H1 (cell line): ENCODE measurements around the gene RNGTT. TPM values are rescaled to one million over a fixed set of nuclear protein-coding genes. Genes with fewer than 3 reads are reported as not detected.

ENCODE experiments used
- CTCF ChIA-PET: fragments of 300-600 bp; sonication (Branson Sonifier 250); formaldehyde crosslinking; loops from one replicate; lab custom pipeline; 2021; ENCODE audit not compliant: partially characterized antibody; lab: Charles Lee
- POLR2A ChIA-PET: fragments of 300-600 bp; sonication (Branson Sonifier 250); formaldehyde crosslinking; loops from one replicate; lab custom pipeline; 2021; ENCODE audit warnings: inconsistent platforms; ENCODE audit not compliant: partially characterized antibody; lab: Charles Lee
- DNase-seq, 2 experiments: peaks; one replicate each; pipeline versions ENCODE4 v3.0.0 to v3.0.0-alpha.2; 2010 to 2022; ENCODE audit warnings: low spot score in 2 of 2, low read depth in 1 of 2, mixed read lengths in 1 of 2
- FAIRE-seq: peaks from 2 replicates; lab custom pipeline; 2011; peaks lifted over from hg19 to GRCh38; lab: Jason Lieb, UNC
- H2AFZ ChIP-seq: 2 replicates; pipeline ENCODE4 v1.8.1; 2012; ENCODE audit warnings: low read length, inconsistent platforms
- H2AK5ac ChIP-seq: 2 replicates; pipeline ENCODE4 v1.6.1; 2013; ENCODE audit warnings: low read depth, low read length
- H2BK120ac ChIP-seq: replicated peaks from 2 replicates; pipeline ENCODE3; 2013; ENCODE audit warnings: low read depth, low read length, inconsistent platforms
- H2BK12ac ChIP-seq: 2 replicates; pipeline ENCODE4 v1.6.1; 2013; ENCODE audit warnings: low read depth, low read length
- H2BK15ac ChIP-seq: 2 replicates; pipeline ENCODE4 v1.6.1; 2013; ENCODE audit warnings: low read length
- H2BK20ac ChIP-seq: 2 replicates; pipeline ENCODE4 v1.6.1; 2013; ENCODE audit warnings: low read length
- H2BK5ac ChIP-seq: 2 replicates; pipeline ENCODE4 v1.6.1; 2013; ENCODE audit warnings: low read depth, low read length
- H3K14ac ChIP-seq: 2 replicates; pipeline ENCODE4 v1.6.1; 2013; ENCODE audit warnings: inconsistent platforms; ENCODE audit not compliant: insufficient read length
- H3K18ac ChIP-seq: 2 replicates; pipeline ENCODE4 v1.6.1; 2013; ENCODE audit warnings: low read length; ENCODE audit errors: extremely low read depth
- H3K23ac ChIP-seq: 2 replicates; pipeline ENCODE4 v1.6.1; 2013; ENCODE audit warnings: inconsistent platforms; ENCODE audit not compliant: insufficient read length
- H3K23me2 ChIP-seq: 2 replicates; pipeline ENCODE4 v1.6.1; 2013; ENCODE audit warnings: low read depth, low read length
- H3K27ac ChIP-seq: 2 replicates; pipeline ENCODE4 v1.6.1; 2011; ENCODE audit warnings: low read depth, low read length, inconsistent platforms
- H3K27me3 ChIP-seq, 4 experiments: replicated peaks in 1 of 4; 1 replicate in 1 of 4; 2 replicates in 3 of 4; pipeline versions ENCODE4 v1.6.1 to v1.8.1; 2011 to 2013; ENCODE audit warnings: low read length in 3 of 4, mild to moderate bottlenecking in 3 of 4, inconsistent platforms in 2 of 4, mixed read lengths in 2 of 4, moderate library complexity in 1 of 4; ENCODE audit not compliant: control insufficient read depth in 3 of 4, insufficient read depth in 3 of 4; ENCODE audit errors: extremely low read depth in 1 of 4
- H3K36me3 ChIP-seq, 4 experiments: 2 replicates each; pipeline versions ENCODE4 v1.6.1 to v1.8.1; 2011 to 2013; ENCODE audit warnings: mild to moderate bottlenecking in 4 of 4, low read length in 3 of 4, moderate library complexity in 2 of 4, control low read depth in 1 of 4, inconsistent platforms in 1 of 4; ENCODE audit not compliant: insufficient read depth in 4 of 4, control insufficient read depth in 2 of 4
- H3K4ac ChIP-seq: replicated peaks from 2 replicates; pipeline ENCODE3; 2013; ENCODE audit warnings: low read length, low read depth, mixed read lengths, inconsistent platforms; ENCODE audit not compliant: insufficient read length
- H3K4me1 ChIP-seq, 4 experiments: replicated peaks in 1 of 4; 1 replicate in 1 of 4; 2 replicates in 3 of 4; pipeline versions ENCODE4 v1.6.1 to v1.8.1; 2011 to 2013; ENCODE audit warnings: low read length in 3 of 4, inconsistent platforms in 2 of 4, mixed read lengths in 1 of 4; ENCODE audit not compliant: insufficient read depth in 4 of 4, control insufficient read depth in 3 of 4
- H3K4me2 ChIP-seq, 2 experiments: 2 replicates each; pipeline versions ENCODE4 v1.6.1 to v1.8.1; 2011 to 2013; ENCODE audit warnings: low read depth in 2 of 2, low read length in 2 of 2, control low read depth in 1 of 2, inconsistent platforms in 1 of 2, mild to moderate bottlenecking in 1 of 2; ENCODE audit not compliant: insufficient read depth in 1 of 2
- H3K4me3 ChIP-seq, 4 experiments: fragments of 200-600, 300-600 bp in 1 of 4; sonication (generic), shearing (Covaris generic), sonication (Bioruptor Twin) in 1 of 4; 2 replicates each; pipeline versions ENCODE4 v1.5.1 to v1.8.1; 2011 to 2016; ENCODE audit warnings: low read length in 4 of 4, low read depth in 3 of 4, control low read depth in 2 of 4, inconsistent platforms in 2 of 4, mild to moderate bottlenecking in 2 of 4, mixed read lengths in 1 of 4, moderate library complexity in 1 of 4; ENCODE audit not compliant: insufficient read depth in 2 of 4; ENCODE audit errors: extremely low read depth in 1 of 4
- H3K56ac ChIP-seq: replicated peaks from 2 replicates; pipeline ENCODE3; 2013; ENCODE audit warnings: low read depth, mild to moderate bottlenecking, mixed read lengths, low read length, inconsistent platforms; ENCODE audit not compliant: insufficient read length
- H3K79me1 ChIP-seq: 2 replicates; pipeline ENCODE4 v1.6.1; 2013; ENCODE audit warnings: low read depth, low read length, control low read depth
- H3K79me2 ChIP-seq, 2 experiments: 2 replicates each; pipeline versions ENCODE4 v1.6.1 to v1.8.1; 2012 to 2013; ENCODE audit warnings: low read length in 2 of 2, mild to moderate bottlenecking in 2 of 2, inconsistent platforms in 1 of 2; ENCODE audit not compliant: insufficient read depth in 2 of 2, control insufficient read depth in 1 of 2
- H3K9ac ChIP-seq, 4 experiments: replicated peaks in 1 of 4; 1 replicate in 1 of 4; 2 replicates in 3 of 4; pipeline versions ENCODE4 v1.6.1 to v1.8.1; 2011 to 2013; ENCODE audit warnings: low read depth in 3 of 4, low read length in 3 of 4, control low read depth in 2 of 4, mild to moderate bottlenecking in 2 of 4, moderate library complexity in 2 of 4, inconsistent platforms in 1 of 4; ENCODE audit errors: extremely low read depth in 1 of 4
- H3K9me3 ChIP-seq, 2 experiments: 2 replicates each; pipeline versions ENCODE4 v1.6.1 to v1.8.1; 2012 to 2013; ENCODE audit warnings: mild to moderate bottlenecking in 2 of 2, moderate library complexity in 2 of 2, control low read depth in 1 of 2, inconsistent platforms in 1 of 2, low read depth in 1 of 2, low read length in 1 of 2, mixed read lengths in 1 of 2; ENCODE audit not compliant: insufficient read depth in 2 of 2
- H4K20me1 ChIP-seq, 2 experiments: replicated peaks in 1 of 2; 2 replicates each; pipeline versions ENCODE3 to v1.8.1; 2011 to 2013; ENCODE audit warnings: inconsistent platforms in 2 of 2, low read length in 2 of 2, mild to moderate bottlenecking in 1 of 2; ENCODE audit not compliant: insufficient read depth in 2 of 2, control insufficient read depth in 1 of 2
- H4K5ac ChIP-seq: 2 replicates; pipeline ENCODE4 v1.6.1; 2013; ENCODE audit warnings: low read length, low read depth, mixed read lengths, inconsistent platforms; ENCODE audit not compliant: insufficient read length
- H4K8ac ChIP-seq: 2 replicates; pipeline ENCODE4 v1.8.0; 2013; ENCODE audit warnings: mild to moderate bottlenecking, moderate library complexity, low read length, inconsistent platforms; ENCODE audit not compliant: insufficient read depth; ENCODE audit errors: extremely low read depth
- H4K91ac ChIP-seq: replicated peaks from 2 replicates; pipeline ENCODE3; 2013; ENCODE audit warnings: low read length, mixed read lengths, inconsistent platforms; ENCODE audit not compliant: insufficient read length
- SP4 ChIP-seq: IDR thresholded peaks from 2 replicates; pipeline ENCODE4 v1.6.1; 2012; ENCODE audit warnings: low read length, inconsistent platforms
- TAF1 ChIP-seq: IDR thresholded peaks from 2 replicates; pipeline ENCODE4 v1.6.1; 2011; ENCODE audit warnings: mild to moderate bottlenecking, low read depth, low read length
- TEAD4 ChIP-seq: IDR thresholded peaks from 2 replicates; pipeline ENCODE4 v1.6.1; 2012; ENCODE audit warnings: low read depth, low read length, inconsistent platforms, mixed read lengths
- WGBS, 2 experiments: shearing (Covaris generic) in 1 of 2; methylation state at CpG; one replicate each; pipeline versions ENCODE4 v1.1.6 to v1.1.7; 2013 to 2015; ENCODE audit warnings: low lambda C conversion rate in 2 of 2, mixed read lengths in 2 of 2, inconsistent platforms in 1 of 2, low coverage in 1 of 2, missing lambda C conversion rate in 1 of 2; ENCODE audit not compliant: insufficient replicate concordance in 2 of 2, insufficient coverage in 1 of 2, insufficient read length in 1 of 2; ENCODE audit errors: extremely low coverage in 1 of 2, missing lambda C conversion rate in 1 of 2; 5-methylcytosine and 5-hydroxymethylcytosine counted together
- polyA plus RNA-seq, 7 experiments: library from polyadenylated mRNA; depleted of rRNA in 3 of 7; stranded (reverse) in 5 of 7; unstranded in 2 of 7; fragments of >200 nt in 5 of 7; fragments of 200-250 nt in 2 of 7; gene quantifications; 1 replicate in 5 of 7; 2 replicates in 1 of 7; 4 replicates in 1 of 7; pipeline versions ENCODE4 v1.2.1 to v1.2.3, GENCODE V29; 2011 to 2013; ENCODE audit warnings: missing spikeins in 2 of 7, mixed read lengths in 2 of 7
- total RNA-seq: library from RNA; stranded (reverse); fragmentation: NEBNext Ultra II Directional; extraction: Animal tissue kit (Norgen Biotek cat#: 25700); gene quantifications from 2 replicates; pipeline ENCODE4 v1.2.1, GENCODE V29; 2021

Gene RNGTT
- total and polyA plus RNA-seq, 2 of the 8 experiments (the other 6 are each of a cell fraction or from before 2014, with no cell fraction given): 3.6 to 21.2 TPM

DNA sequence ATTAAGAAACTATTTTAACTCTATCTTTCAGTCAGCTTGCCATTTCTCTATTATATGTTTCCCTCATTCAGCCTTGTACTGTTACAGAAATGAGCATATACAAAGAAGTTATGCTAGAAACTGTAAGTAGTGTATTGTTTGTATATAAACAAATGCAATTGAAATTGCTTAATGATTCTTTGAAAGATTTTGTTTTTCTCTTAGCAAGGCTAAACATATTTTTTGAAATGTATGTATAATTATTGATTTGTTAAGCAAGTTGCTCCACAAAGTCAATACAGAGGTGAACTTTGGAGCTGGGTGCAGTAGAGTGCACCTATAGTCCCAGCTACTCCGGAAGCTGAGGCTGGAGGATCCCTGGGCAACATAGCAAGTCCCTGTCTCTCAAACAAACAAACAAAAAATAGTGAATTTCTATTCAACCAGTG lies 253.6 kb downstream of the RNGTT start:
- H3K23me2 ChIP-seq: no peaks in the 10 kb centered on the region
- no peak overlapping the region for H2BK15ac ChIP-seq
- H3K27ac ChIP-seq: no peak overlapping the region
- H3K56ac ChIP-seq: no peak overlapping the region
- no peak overlapping the region for H3K14ac ChIP-seq
- no peak overlapping the region for H3K4me2 ChIP-seq
- no peaks in the 10 kb centered on the region for H3K79me1 ChIP-seq
- H2BK120ac ChIP-seq: no peak overlapping the region
- TF ChIP-seq SP4: no peak
- no peak for TF ChIP-seq TAF1
- no peak for TF ChIP-seq TEAD4
- no peaks in the 10 kb centered on the region for H3K4me1 ChIP-seq
- FAIRE-seq (no peak), DNase-seq (no peak)
- H2BK5ac ChIP-seq: no peak overlapping the region
- no peak overlapping the region for H4K91ac ChIP-seq
- H4K8ac ChIP-seq: no peak overlapping the region
- no peaks in the 10 kb centered on the region for H4K20me1 ChIP-seq
- no peaks in the 10 kb centered on the region for H3K27me3 ChIP-seq
- H2BK12ac ChIP-seq: no peak overlapping the region
- no peaks in the 10 kb centered on the region for H3K36me3 ChIP-seq
- no peak overlapping the region for H4K5ac ChIP-seq
- CTCF ChIA-PET: no interaction called here
- no peaks in the 10 kb centered on the region for H3K9me3 ChIP-seq
- no peak overlapping the region for H2AK5ac ChIP-seq
- no peaks in the 10 kb centered on the region for H3K79me2 ChIP-seq
- POLR2A ChIA-PET: no interaction called here
- no peak overlapping the region for H3K9ac ChIP-seq
- H3K4ac ChIP-seq: no peak overlapping the region
- WGBS, 2 experiments: 92% methylated on average over 1 of the region's 1 CpG; no CpG with 5 or more reads in 1 of the 2 experiments
- H3K18ac ChIP-seq: no peak overlapping the region
- H2AFZ ChIP-seq: no peak overlapping the region
- no peak overlapping the region for H3K4me3 ChIP-seq
- H3K23ac ChIP-seq: no peak overlapping the region
- no peak overlapping the region for H2BK20ac ChIP-seq
